ENCODE measurements around the gene TAF13. TPM values are rescaled to one million over a fixed set of nuclear protein-coding genes. Genes with fewer than 3 reads are reported as not detected.

Gene TAF13
- polyA plus RNA-seq, 2 donors = 20.2 to 33.9 TPM

DNA sequence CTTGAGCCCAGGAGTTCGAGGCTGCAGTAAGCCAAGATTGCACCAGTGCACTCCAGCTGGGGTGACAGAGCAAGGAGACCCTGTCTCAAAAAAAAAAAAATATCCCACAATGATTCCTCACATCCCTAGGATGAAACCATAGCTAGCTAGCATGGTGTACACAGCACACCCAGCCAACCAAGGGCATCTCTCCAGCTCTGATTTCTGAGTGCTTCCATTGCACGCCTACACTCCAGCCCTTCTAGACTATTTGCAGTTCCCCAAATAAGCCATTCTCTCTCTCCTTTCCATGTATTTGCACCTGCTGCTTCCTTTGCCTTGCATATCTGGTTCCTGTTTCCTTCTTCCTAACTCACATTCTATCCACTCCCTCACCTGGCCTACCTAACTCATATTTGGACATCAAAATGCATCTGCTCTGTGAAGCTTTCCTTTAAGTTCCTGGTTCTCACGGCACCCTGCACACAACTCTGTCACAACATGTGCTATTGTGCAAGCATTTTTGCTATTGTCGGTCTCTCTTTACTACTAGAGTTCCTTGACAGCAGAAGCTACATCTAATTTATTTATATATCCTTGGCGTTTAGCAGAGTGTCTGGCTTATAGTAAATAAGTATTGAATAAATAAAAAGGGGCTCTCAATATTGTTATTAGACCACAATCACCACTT, 35.7 kb upstream of the TAF13 start:
- 57 to 65% methylated on average over 5 of the region's 5 CpGs for WGBS, 2 donors
- H3K27me3 ChIP-seq (ENCODE audit: control insufficient read depth in 1 of 2, insufficient read depth in 2 of 2, low read length in 2 of 2) = no peaks in the 10 kb centered on the region

DNA sequence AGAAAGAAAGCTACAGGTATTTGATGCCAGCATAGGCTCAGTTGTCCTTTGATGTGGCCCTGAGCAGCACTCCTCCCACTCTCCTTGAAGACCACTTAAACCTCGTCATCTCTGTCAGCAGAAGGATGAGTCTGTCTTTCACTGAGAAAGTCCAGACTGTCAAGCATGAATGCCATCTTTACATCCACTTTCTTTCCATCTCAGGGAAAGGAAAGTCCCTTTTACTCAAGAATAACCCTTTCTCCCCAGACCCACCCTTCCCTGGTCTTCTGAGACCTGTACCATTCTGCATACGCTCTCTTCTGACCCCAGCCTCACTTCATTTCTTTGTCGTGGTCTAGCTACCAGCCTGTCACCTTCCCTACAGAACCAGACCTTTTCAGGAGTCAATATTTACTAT, 34.1 kb upstream of the TAF13 start:
- WGBS, 2 donors = 59 to 67% methylated on average over 3 of the region's 3 CpGs
- no peaks in the 10 kb centered on the region for H3K27me3 ChIP-seq (ENCODE audit: control insufficient read depth in 1 of 2, insufficient read depth in 2 of 2, low read length in 2 of 2)
- H3K4me1 ChIP-seq (ENCODE audit: control insufficient read depth in 2 of 2, insufficient read depth in 2 of 2, low read length in 1 of 2) = peaks cover 4 to 7% of the 10 kb centered on the region in 2 donors
- no peaks in the 10 kb centered on the region for H3K36me3 ChIP-seq (ENCODE audit: control insufficient read depth in 2 of 2, insufficient read depth in 2 of 2, low read length in 1 of 2)
- H3K9me3 ChIP-seq (ENCODE audit: control insufficient read depth in 2 of 2, insufficient read depth in 1 of 2, low read depth in 1 of 2, low read length in 1 of 2) = no peaks in the 10 kb centered on the region
- no peak overlapping the region for H3K27ac ChIP-seq (ENCODE audit: low read depth in 2 of 2, low read length in 1 of 2)
- no peak overlapping the region for H3K4me3 ChIP-seq (ENCODE audit: low read depth in 1 of 2, low read length in 2 of 2)

More for the DNA sequence above, 35.7 kb upstream of the TAF13 start:
- no peak overlapping the region for H3K4me3 ChIP-seq (ENCODE audit: low read depth in 1 of 2, low read length in 2 of 2)
- no peaks in the 10 kb centered on the region for H3K36me3 ChIP-seq (ENCODE audit: control insufficient read depth in 2 of 2, insufficient read depth in 2 of 2, low read length in 1 of 2)
- H3K9me3 ChIP-seq (ENCODE audit: control insufficient read depth in 2 of 2, insufficient read depth in 1 of 2, low read depth in 1 of 2, low read length in 1 of 2) = no peaks in the 10 kb centered on the region
- no peak overlapping the region for H3K27ac ChIP-seq (ENCODE audit: low read depth in 2 of 2, low read length in 1 of 2)
- peaks cover 4 to 7% of the 10 kb centered on the region in 2 donors for H3K4me1 ChIP-seq (ENCODE audit: control insufficient read depth in 2 of 2, insufficient read depth in 2 of 2, low read length in 1 of 2)

DNA sequence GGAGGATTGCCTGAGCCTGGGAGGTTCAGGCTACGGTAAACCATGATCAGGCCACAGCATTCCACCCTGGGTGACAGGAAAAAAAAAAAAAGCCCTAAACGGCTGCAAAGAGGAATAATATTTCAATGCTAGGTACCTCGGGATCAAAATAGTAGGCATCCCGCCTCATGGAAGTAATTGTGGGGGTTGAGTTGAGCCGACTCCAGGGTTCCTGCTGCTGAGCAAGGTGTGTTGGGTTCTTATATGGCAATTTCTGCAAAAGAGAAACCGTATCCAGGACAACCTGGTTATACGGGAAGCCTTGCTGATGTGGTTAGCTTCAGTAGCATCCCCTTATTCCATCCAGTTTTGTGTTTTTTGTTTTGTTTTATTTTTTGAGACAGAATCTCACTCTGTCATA, 32.0 kb upstream of the TAF13 start:
- H3K36me3 ChIP-seq (ENCODE audit: control insufficient read depth in 2 of 2, insufficient read depth in 2 of 2, low read length in 1 of 2) = no peaks in the 10 kb centered on the region
- no peak overlapping the region for H3K27ac ChIP-seq (ENCODE audit: low read depth in 2 of 2, low read length in 1 of 2)
- H3K9me3 ChIP-seq (ENCODE audit: control insufficient read depth in 2 of 2, insufficient read depth in 1 of 2, low read depth in 1 of 2, low read length in 1 of 2) = no peaks in the 10 kb centered on the region
- no peak overlapping the region for H3K4me3 ChIP-seq (ENCODE audit: low read depth in 1 of 2, low read length in 2 of 2)
- 86 to 87% methylated on average over 7 of the region's 7 CpGs for WGBS, 2 donors
- H3K27me3 ChIP-seq (ENCODE audit: control insufficient read depth in 1 of 2, insufficient read depth in 2 of 2, low read length in 2 of 2) = no peaks in the 10 kb centered on the region
- no peaks in the 10 kb centered on the region for H3K4me1 ChIP-seq (ENCODE audit: control insufficient read depth in 2 of 2, insufficient read depth in 2 of 2, low read length in 1 of 2)

DNA sequence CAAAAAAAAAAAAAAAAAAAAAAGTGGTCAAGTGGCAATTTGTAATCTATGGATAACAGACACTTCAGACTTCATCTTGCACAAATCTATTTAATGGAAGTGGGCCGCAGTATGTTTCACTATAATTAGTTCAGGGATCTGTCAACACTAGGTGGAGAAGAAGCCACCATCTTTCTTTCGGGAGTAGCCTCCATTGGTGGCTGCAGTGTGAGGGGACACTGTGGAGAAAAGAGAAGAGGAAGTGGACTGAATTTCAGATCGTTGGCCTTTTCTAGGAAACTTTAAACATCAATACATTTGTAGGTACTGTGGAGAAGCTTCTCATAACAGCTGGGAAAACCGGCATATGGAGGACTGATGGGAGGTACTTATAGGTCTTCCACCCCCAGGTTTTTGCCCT, 30.1 kb upstream of the TAF13 start:
- WGBS, 2 donors = 67 to 86% methylated on average over 4 of the region's 4 CpGs
- H3K27me3 ChIP-seq (ENCODE audit: control insufficient read depth in 1 of 2, insufficient read depth in 2 of 2, low read length in 2 of 2) = no peaks in the 10 kb centered on the region
- no peak overlapping the region for H3K27ac ChIP-seq (ENCODE audit: low read depth in 2 of 2, low read length in 1 of 2)
- no peaks in the 10 kb centered on the region for H3K36me3 ChIP-seq (ENCODE audit: control insufficient read depth in 2 of 2, insufficient read depth in 2 of 2, low read length in 1 of 2)
- H3K4me3 ChIP-seq (ENCODE audit: low read depth in 1 of 2, low read length in 2 of 2) = no peak overlapping the region
- no peaks in the 10 kb centered on the region for H3K4me1 ChIP-seq (ENCODE audit: control insufficient read depth in 2 of 2, insufficient read depth in 2 of 2, low read length in 1 of 2)
- H3K9me3 ChIP-seq (ENCODE audit: control insufficient read depth in 2 of 2, insufficient read depth in 1 of 2, low read depth in 1 of 2, low read length in 1 of 2) = no peaks in the 10 kb centered on the region

DNA sequence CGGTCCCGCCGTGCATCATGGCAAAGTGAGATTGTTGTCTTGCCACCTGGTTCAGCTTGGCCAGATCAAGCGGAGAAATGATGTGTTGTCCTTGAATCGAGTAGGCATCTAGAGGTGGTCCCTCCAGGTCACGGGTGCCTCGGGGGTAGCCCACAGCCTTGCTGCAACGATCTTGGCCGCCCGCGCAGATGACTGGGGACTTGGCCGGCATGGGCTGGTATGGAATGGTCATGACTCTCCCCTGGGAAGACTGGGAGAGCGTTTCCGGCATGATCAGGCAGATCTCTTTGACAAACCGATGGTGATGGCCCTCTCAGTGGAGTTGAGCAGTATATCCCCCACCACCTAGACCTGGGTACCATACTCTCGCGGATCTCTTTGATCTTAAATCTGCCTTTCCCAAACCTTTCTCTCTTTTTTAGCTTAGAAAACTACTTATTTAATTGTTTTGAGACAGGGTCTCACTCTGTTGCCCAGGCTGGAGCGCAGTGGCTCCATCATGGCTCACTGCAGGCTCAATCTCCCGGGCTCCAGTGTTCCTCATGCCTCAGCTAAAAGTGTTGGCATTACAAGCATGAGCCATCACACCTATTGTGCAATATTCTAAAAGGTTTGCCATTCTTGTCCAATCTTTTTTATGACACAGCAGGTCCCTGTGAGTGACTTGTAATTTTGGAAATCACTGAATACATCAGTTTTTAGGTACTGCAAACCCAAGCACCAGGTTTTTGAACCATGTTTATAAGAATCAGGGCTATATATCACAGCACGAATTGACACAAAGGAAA, 28.8 kb upstream of the TAF13 start:
- Histone ChIP-seq H3K27ac (ENCODE audit: low read depth in 2 of 2, low read length in 1 of 2) (peak overlapping the region in 1 of 2 donors; percentile 18), H3K4me3 (ENCODE audit: low read depth in 1 of 2, low read length in 2 of 2) (no peak overlapping the region), H3K4me1 (ENCODE audit: control insufficient read depth in 2 of 2, insufficient read depth in 2 of 2, low read length in 1 of 2) (no peaks in the 10 kb centered on the region), H3K9me3 (ENCODE audit: control insufficient read depth in 2 of 2, insufficient read depth in 1 of 2, low read depth in 1 of 2, low read length in 1 of 2) (no peaks in the 10 kb centered on the region), H3K27me3 (ENCODE audit: control insufficient read depth in 1 of 2, insufficient read depth in 2 of 2, low read length in 2 of 2) (no peaks in the 10 kb centered on the region), H3K36me3 (ENCODE audit: control insufficient read depth in 2 of 2, insufficient read depth in 2 of 2, low read length in 1 of 2) (no peaks in the 10 kb centered on the region)
- WGBS, 2 donors = 86 to 91% methylated on average over 20 of the region's 20 CpGs

DNA sequence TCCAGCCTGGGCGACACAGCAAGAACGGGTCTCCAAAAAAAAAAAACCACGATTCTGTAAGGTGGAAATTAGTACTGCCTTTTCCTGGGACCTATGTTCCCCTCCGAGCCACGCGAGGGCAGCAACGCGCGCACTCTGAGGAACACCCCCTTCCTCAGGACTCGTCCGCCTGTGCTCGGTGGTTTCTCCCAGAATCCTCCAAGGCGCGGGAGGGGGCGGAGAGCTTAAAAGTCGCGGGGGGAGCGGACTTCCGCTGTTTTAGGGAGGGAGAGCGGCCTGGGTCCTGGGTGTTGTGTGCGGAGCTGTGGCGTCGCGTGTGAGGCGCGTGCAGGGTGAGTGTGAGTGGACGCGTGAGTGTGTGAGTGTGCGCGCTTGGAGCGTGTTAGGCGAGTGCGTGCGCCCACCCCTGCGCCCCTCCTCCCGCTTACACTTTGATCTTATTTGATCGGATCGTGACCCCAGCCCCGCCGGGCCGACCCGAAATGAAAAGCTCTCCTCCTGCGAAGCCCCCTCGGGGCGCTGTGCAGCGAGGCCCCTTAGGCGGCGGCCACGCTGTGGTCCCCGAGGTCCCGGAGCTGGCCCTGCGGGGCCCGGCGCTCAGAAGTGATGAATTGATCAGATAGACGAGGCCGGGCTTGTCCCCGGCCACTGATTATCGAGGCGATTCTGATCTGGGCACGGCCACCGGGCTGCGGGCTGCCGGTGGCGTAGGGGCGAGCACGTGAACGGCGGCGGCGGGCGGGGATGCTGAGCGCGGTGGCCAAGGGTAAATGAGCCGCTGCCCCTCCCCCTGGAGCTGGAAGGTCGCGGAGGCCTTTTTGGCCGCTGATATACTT, 24.4 kb upstream of the TAF13 start:
- Histone ChIP-seq H3K27me3 (ENCODE audit: control insufficient read depth in 1 of 2, insufficient read depth in 2 of 2, low read length in 2 of 2) (no peaks in the 10 kb centered on the region), H3K36me3 (ENCODE audit: control insufficient read depth in 2 of 2, insufficient read depth in 2 of 2, low read length in 1 of 2) (no peaks in the 10 kb centered on the region), H3K27ac (ENCODE audit: low read depth in 2 of 2, low read length in 1 of 2) (peak overlapping the region; percentile 89 to 94), H3K4me1 (ENCODE audit: control insufficient read depth in 2 of 2, insufficient read depth in 2 of 2, low read length in 1 of 2) (no peaks in the 10 kb centered on the region), H3K4me3 (ENCODE audit: low read depth in 1 of 2, low read length in 2 of 2) (peak overlapping the region; percentile 94 to 96), H3K9me3 (ENCODE audit: control insufficient read depth in 2 of 2, insufficient read depth in 1 of 2, low read depth in 1 of 2, low read length in 1 of 2) (no peaks in the 10 kb centered on the region)
- WGBS, 2 donors = 0% methylated on average over 77 of the region's 77 CpGs

DNA sequence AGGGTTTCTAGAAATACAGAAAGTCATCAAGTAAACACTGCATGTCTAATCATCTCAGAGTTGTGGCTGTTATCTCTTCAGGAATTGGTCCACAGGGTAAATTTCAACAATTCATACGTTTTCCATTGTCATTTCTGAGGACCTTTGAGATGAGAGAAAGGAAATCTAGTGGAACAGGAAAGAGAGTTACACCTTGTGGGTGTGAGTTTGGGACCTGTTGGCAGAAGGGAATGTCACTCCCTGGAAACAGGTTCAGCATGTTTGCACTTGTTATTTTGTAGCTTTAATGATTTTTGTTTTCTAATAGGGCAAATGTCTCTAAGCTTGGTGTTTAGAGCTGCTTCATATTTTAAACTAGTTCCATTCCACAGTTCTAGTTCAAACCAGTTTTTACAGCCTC, 20.3 kb upstream of the TAF13 start:
- Histone ChIP-seq H3K4me1 (ENCODE audit: control insufficient read depth in 2 of 2, insufficient read depth in 2 of 2, low read length in 1 of 2) (no peaks in the 10 kb centered on the region), H3K27me3 (ENCODE audit: control insufficient read depth in 1 of 2, insufficient read depth in 2 of 2, low read length in 2 of 2) (no peaks in the 10 kb centered on the region), H3K4me3 (ENCODE audit: low read depth in 1 of 2, low read length in 2 of 2) (no peak overlapping the region), H3K36me3 (ENCODE audit: control insufficient read depth in 2 of 2, insufficient read depth in 2 of 2, low read length in 1 of 2) (peaks cover 0 to 4% of the 10 kb centered on the region in 2 donors), H3K9me3 (ENCODE audit: control insufficient read depth in 2 of 2, insufficient read depth in 1 of 2, low read depth in 1 of 2, low read length in 1 of 2) (no peaks in the 10 kb centered on the region), H3K27ac (ENCODE audit: low read depth in 2 of 2, low read length in 1 of 2) (peak overlapping the region; percentile 3 to 76)
- WGBS, 2 donors = 30 to 36% methylated on average over 1 of the region's 1 CpG

DNA sequence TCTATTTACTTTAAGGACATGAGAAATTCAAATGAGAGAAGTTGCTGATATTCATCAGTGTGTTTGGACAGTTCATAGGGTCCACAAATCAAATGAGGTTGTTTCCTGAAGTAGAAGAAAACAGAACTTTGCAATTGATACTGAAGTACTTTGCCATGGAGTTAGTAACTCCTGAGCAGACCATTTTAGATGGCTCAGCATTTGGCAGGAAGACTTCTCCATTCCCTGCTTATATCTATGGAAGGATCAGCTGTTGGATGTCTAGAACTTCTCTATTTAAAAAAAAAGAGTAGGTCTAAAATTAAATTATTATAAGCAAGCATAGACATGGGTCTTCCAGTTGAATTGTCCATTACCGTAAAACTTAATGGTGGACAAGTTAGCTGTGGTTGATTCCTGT, 19.8 kb upstream of the TAF13 start:
- Histone ChIP-seq H3K9me3 (ENCODE audit: control insufficient read depth in 2 of 2, insufficient read depth in 1 of 2, low read depth in 1 of 2, low read length in 1 of 2) (no peaks in the 10 kb centered on the region), H3K36me3 (ENCODE audit: control insufficient read depth in 2 of 2, insufficient read depth in 2 of 2, low read length in 1 of 2) (peaks cover 0 to 4% of the 10 kb centered on the region in 2 donors), H3K27me3 (ENCODE audit: control insufficient read depth in 1 of 2, insufficient read depth in 2 of 2, low read length in 2 of 2) (no peaks in the 10 kb centered on the region), H3K27ac (ENCODE audit: low read depth in 2 of 2, low read length in 1 of 2) (peak overlapping the region; percentile 19 to 76), H3K4me1 (ENCODE audit: control insufficient read depth in 2 of 2, insufficient read depth in 2 of 2, low read length in 1 of 2) (no peaks in the 10 kb centered on the region), H3K4me3 (ENCODE audit: low read depth in 1 of 2, low read length in 2 of 2) (no peak overlapping the region)
- WGBS, 2 donors = 87 to 89% methylated on average over 1 of the region's 1 CpG

DNA sequence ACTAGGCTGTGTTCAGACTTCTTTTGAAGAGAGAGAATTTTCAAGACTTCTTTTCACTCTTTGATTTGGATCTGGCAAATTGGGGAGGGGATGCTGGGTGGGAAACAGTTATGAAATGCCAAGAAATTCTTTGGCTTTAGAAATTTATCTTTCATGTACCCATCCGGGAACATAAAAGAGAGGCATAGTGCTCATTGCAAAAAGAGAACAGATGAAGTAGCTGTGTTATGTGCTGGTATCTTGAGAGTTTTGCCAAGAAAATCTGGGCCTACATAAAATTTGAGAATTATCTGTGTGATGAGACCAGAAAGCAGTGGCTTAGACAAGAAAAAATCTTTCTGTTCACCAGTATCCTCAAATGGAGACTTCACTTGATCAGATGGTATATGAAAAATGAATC, 19.1 kb upstream of the TAF13 start:
- 87 to 90% methylated on average over 1 of the region's 1 CpG for WGBS, 2 donors
- Histone ChIP-seq H3K27ac (ENCODE audit: low read depth in 2 of 2, low read length in 1 of 2) (no peak overlapping the region), H3K36me3 (ENCODE audit: control insufficient read depth in 2 of 2, insufficient read depth in 2 of 2, low read length in 1 of 2) (peaks cover 0 to 4% of the 10 kb centered on the region in 2 donors), H3K4me1 (ENCODE audit: control insufficient read depth in 2 of 2, insufficient read depth in 2 of 2, low read length in 1 of 2) (no peaks in the 10 kb centered on the region), H3K9me3 (ENCODE audit: control insufficient read depth in 2 of 2, insufficient read depth in 1 of 2, low read depth in 1 of 2, low read length in 1 of 2) (no peaks in the 10 kb centered on the region), H3K4me3 (ENCODE audit: low read depth in 1 of 2, low read length in 2 of 2) (no peak overlapping the region), H3K27me3 (ENCODE audit: control insufficient read depth in 1 of 2, insufficient read depth in 2 of 2, low read length in 2 of 2) (no peaks in the 10 kb centered on the region)
